HFFc6 (cell line): ENCODE results near the gene ABCA3. TPM values are rescaled to one million over a fixed set of nuclear protein-coding genes. Genes with fewer than 3 reads are reported as not detected.

Experiments
- DNase-seq: peaks from one replicate; pipeline ENCODE4 v3.0.0-alpha.2; 2018
- H3K27ac Mint-ChIP-seq: 2 replicates; pipeline ENCODE4 v1.8.0; 2020; ENCODE audit warnings: mild to moderate bottlenecking, mixed read lengths
- H3K27me3 Mint-ChIP-seq: 2 replicates; pipeline ENCODE4 v1.8.0; 2021; ENCODE audit warnings: mild to moderate bottlenecking, moderate library complexity, mixed read lengths; ENCODE audit not compliant: insufficient read depth
- H3K36me3 Mint-ChIP-seq: 2 replicates; pipeline ENCODE4 v1.8.0; 2021; ENCODE audit warnings: low read depth, mixed read lengths
- H3K4me1 Mint-ChIP-seq: 2 replicates; pipeline ENCODE4 v1.8.0; 2020; ENCODE audit warnings: low read depth, mixed read lengths
- H3K4me3 Mint-ChIP-seq: 2 replicates; pipeline ENCODE4 v1.8.0; 2020; ENCODE audit warnings: mild to moderate bottlenecking, moderate library complexity, mixed read lengths
- H3K9me3 Mint-ChIP-seq: 2 replicates; pipeline ENCODE4 v1.8.0; 2020; ENCODE audit warnings: mild to moderate bottlenecking, mixed read lengths
- CTCF ChIP-seq: fragments of 200-600 bp; sonication (generic); IDR thresholded peaks from 2 replicates; pipeline ENCODE4 v1.5.0; 2021; ENCODE audit warnings: antibody characterized with exemption, mild to moderate bottlenecking
- total RNA-seq, 6 experiments: library from RNA; stranded (reverse); fragmentation: NEBNext Ultra II Directional; extraction: Animal tissue kit (Norgen Biotek cat#: 25700); gene quantifications; 2 replicates in 1 of 6; 3 replicates in 5 of 6; pipeline ENCODE4 v1.2.3, GENCODE V29; 2021

ABCA3 gene
- total RNA-seq, 6 experiments from 2014 or later, result 1.9 to 3.6 (median 2.4) TPM

- peak within 1 kb of the TSS; percentile 97 for H3K4me3 Mint-ChIP-seq
- H3K36me3 Mint-ChIP-seq, result peaks cover 25% of the 10 kb centered on the region
Measured at GRCh38 chr16:2251296-2252111, 89.0 kb downstream of the ABCA3 start, which contains the start of gene ECI1. TSS of gene ECI1 (minus strand) at chr16:2251587. CDS start at chr16:2251566, 21 bp downstream.

GRCh38 chr16:2250652-2251295 is 89.8 kb downstream of the ABCA3 start:
- no peaks in the 10 kb centered on the region for H3K9me3 Mint-ChIP-seq
- peaks cover 24% of the 10 kb centered on the region for H3K4me1 Mint-ChIP-seq
- H3K36me3 Mint-ChIP-seq, result peaks cover 23% of the 10 kb centered on the region
- no peak for TF ChIP-seq CTCF
- peak; percentile 26 for DNase-seq
- H3K4me3 Mint-ChIP-seq, result peak overlapping the region; percentile 97
- H3K27me3 Mint-ChIP-seq, result no peaks in the 10 kb centered on the region
- H3K27ac Mint-ChIP-seq, result peak overlapping the region; percentile 86

More at GRCh38 chr16:2251296-2252111, 89.0 kb downstream of the ABCA3 start, which contains the start of gene ECI1:
- Mint-ChIP-seq H3K27me3 (no peaks in the 10 kb centered on the region), H3K9me3 (no peaks in the 10 kb centered on the region), H3K27ac (peak within 1 kb of the TSS; percentile 86), H3K4me1 (peaks cover 24% of the 10 kb centered on the region)
- peak; percentile 78 for TF ChIP-seq CTCF
- peak; percentile 95 for DNase-seq

- no peak overlapping the region for H3K4me3 Mint-ChIP-seq
- H3K36me3 Mint-ChIP-seq, result peaks cover 14% of the 10 kb centered on the region
Measured at GRCh38 chr16:2246301-2246885, 94.1 kb downstream of the ABCA3 start.

GRCh38 chr16:2244926-2245795 is 95.4 kb downstream of the ABCA3 start:
- Mint-ChIP-seq H3K9me3 (no peaks in the 10 kb centered on the region), H3K27ac (no peak overlapping the region), H3K27me3 (no peaks in the 10 kb centered on the region), H3K4me3 (no peak overlapping the region), H3K4me1 (peaks cover 3% of the 10 kb centered on the region; the same call in 1 of the 2 replicates), H3K36me3 (peaks cover 14% of the 10 kb centered on the region)
- no peak for DNase-seq
- TF ChIP-seq CTCF, result no peak

More at GRCh38 chr16:2246301-2246885, 94.1 kb downstream of the ABCA3 start:
- no peak for TF ChIP-seq CTCF
- no peak for DNase-seq
- Mint-ChIP-seq H3K27ac (no peak overlapping the region), H3K27me3 (no peaks in the 10 kb centered on the region), H3K9me3 (no peaks in the 10 kb centered on the region), H3K4me1 (peaks cover 9% of the 10 kb centered on the region; the same call in 1 of the 2 replicates)

GRCh38 chr16:2244301-2244700 is 96.2 kb downstream of the ABCA3 start:
- Mint-ChIP-seq H3K27ac (no peak overlapping the region), H3K4me1 (no peaks in the 10 kb centered on the region), H3K36me3 (peaks cover 14% of the 10 kb centered on the region), H3K9me3 (no peaks in the 10 kb centered on the region), H3K4me3 (no peak overlapping the region), H3K27me3 (no peaks in the 10 kb centered on the region)
- no peak for DNase-seq
- no peak; the same call in 1 of the 2 replicates for TF ChIP-seq CTCF
